C4-2B (cell line): ENCODE results near the gene GRIN1.

Source experiments
- ZFX ChIP-seq: fragments of 450-650 bp; IDR thresholded peaks from 2 replicates; pipeline ENCODE4 v1.6.1; 2017
- TF ChIP-seq, protein P1 (sequence below): fragments of 450-650 bp; conservative IDR thresholded peaks from 2 replicates; pipeline ENCODE4 v1.5.1; 2017; ENCODE audit warnings: mild to moderate bottlenecking

DNA sequence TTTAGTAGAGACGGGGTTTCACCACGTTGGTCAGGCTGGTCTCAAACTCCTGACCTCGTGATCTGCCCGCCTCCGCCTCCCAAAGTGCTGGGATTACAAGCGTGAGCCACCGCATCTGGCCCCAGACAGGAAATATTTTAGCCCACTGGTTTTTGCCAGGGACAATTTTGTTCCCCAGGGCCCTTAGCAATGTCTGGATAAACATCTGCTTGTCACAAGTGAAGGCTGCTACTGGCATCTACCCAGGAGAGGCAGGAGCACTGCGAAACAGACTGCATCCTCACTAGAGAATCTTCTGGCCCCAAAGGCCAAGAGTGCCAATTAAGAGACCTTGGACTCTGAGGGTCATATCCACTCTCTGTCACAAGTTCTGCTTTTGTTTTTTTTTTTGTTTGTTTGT lies 64.0 kb downstream of the GRIN1 start:
- TF ChIP-seq, protein P1, sequence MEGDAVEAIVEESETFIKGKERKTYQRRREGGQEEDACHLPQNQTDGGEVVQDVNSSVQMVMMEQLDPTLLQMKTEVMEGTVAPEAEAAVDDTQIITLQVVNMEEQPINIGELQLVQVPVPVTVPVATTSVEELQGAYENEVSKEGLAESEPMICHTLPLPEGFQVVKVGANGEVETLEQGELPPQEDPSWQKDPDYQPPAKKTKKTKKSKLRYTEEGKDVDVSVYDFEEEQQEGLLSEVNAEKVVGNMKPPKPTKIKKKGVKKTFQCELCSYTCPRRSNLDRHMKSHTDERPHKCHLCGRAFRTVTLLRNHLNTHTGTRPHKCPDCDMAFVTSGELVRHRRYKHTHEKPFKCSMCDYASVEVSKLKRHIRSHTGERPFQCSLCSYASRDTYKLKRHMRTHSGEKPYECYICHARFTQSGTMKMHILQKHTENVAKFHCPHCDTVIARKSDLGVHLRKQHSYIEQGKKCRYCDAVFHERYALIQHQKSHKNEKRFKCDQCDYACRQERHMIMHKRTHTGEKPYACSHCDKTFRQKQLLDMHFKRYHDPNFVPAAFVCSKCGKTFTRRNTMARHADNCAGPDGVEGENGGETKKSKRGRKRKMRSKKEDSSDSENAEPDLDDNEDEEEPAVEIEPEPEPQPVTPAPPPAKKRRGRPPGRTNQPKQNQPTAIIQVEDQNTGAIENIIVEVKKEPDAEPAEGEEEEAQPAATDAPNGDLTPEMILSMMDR: no peak
- no peak for TF ChIP-seq ZFX
